Measurements from ENCODE around the gene S100A7A. TPM values are rescaled to one million over a fixed set of nuclear protein-coding genes. Genes with fewer than 3 reads are reported as not detected.

The S100A7A gene
- not detected in 2 replicates for total RNA-seq (2013; cell fraction: nucleolus; rRNA removed)
- total RNA-seq (2014; rRNA removed) (not detected in 2 replicates), total RNA-seq (2014; rRNA removed; fragmentation: Illumina TruSeq; extraction: Trizol) (not detected in 2 replicates), total RNA-seq (2021) (not detected in 2 replicates), polyA plus RNA-seq (2011; rRNA removed) (not detected in 2 replicates), polyA plus RNA-seq (2014; fragmentation: Illumina TruSeq; extraction: Trizol) (not detected in 2 replicates), polyA plus RNA-seq (2014; fragmentation: Nextera tagmentation; extraction: Ambion mirVana) (not detected), polyA plus RNA-seq (2014; rRNA removed) (not detected in 2 replicates), polyA plus RNA-seq (2016; fragmentation: Nextera tagmentation; extraction: Ambion mirVana) (not detected), polyA minus RNA-seq (2011; rRNA and poly(A)+ RNA removed) (not detected in 2 replicates), Bru-seq, nascent RNA (percentile 14 among the genes with signal in this experiment), BruChase-seq, experiment 1, labeled RNA remaining after a 6-hour chase (not detected), BruChase-seq, experiment 2, labeled RNA remaining after a 2-hour chase (not detected)
- polyA plus RNA-seq (2011; ENCODE audit: low read depth), result not detected
- polyA plus RNA-seq (2011; cell fraction: cytosol; rRNA removed), result not detected in 2 replicates
- not detected in 2 replicates for polyA plus RNA-seq (2011; cell fraction: nucleus; rRNA removed)
- polyA plus RNA-seq (2012), result not detected in 2 replicates
- polyA minus RNA-seq (2011; cell fraction: cytosol; rRNA and poly(A)+ RNA removed), result not detected in 2 replicates
- not detected in 2 replicates for polyA minus RNA-seq (2011; cell fraction: nucleus; rRNA and poly(A)+ RNA removed)
- long read RNA-seq, experiment 1, result 0 reads
- long read RNA-seq, experiment 2, result 0 reads

GRCh38 chr1:153415850-153416570 is at the start of gene S100A7A:
TSS of gene S100A7A (plus strand) at chr1:153416520. CDS start at chr1:153418083, 1,563 bp downstream.
- no peak within 1 kb of the TSS for H3K9ac ChIP-seq (ENCODE audit: control insufficient read depth, insufficient read depth, low read length)

More at GRCh38 chr1:153415850-153416570, at the start of gene S100A7A:
- ATAC-seq (peak; percentile 33; the same call in 1 of the 3 replicates), FAIRE-seq (no peak), DNase-seq (ENCODE audit: low read depth, low spot score) (no peak)
- intact Hi-C loops (cut with micrococcal nuclease; ENCODE audit: unreplicated experiment), result no loop called here
- 12% methylated on average over 6 of the region's 6 CpGs for WGBS (ENCODE audit: insufficient coverage, insufficient replicate concordance, low lambda C conversion rate, missing lambda C conversion rate)
- BruUV-seq (replicated peaks), result no TSS peak
- H3K36me3 ChIP-seq (ENCODE audit: control insufficient read depth in 2 of 2, insufficient read depth in 2 of 2, low read length in 1 of 2), result no peaks in the 10 kb centered on the region
- H3K27me3 ChIP-seq (replicated peaks in 1 of 2; ENCODE audit: control insufficient read depth in 2 of 2, insufficient read depth in 2 of 2, low read length in 1 of 2), result no peaks in the 10 kb centered on the region
- POLR2A ChIA-PET, result no interaction called here
- H3K79me2 ChIP-seq (ENCODE audit: control insufficient read depth, insufficient read depth, low read length), result no peaks in the 10 kb centered on the region
- in situ Hi-C loops (cut with MboI), result no loop called here
- RAD21 ChIA-PET (ENCODE audit: unreplicated experiment), result no interaction called here
- SMC1A ChIA-PET (ENCODE audit: uncharacterized antibody, unreplicated experiment), result no interaction called here
- no peak within 1 kb of the TSS for H3K4me3 ChIP-seq
- no peaks in the 10 kb centered on the region for H3K9me3 ChIP-seq (replicated peaks; ENCODE audit: control insufficient read depth, insufficient read depth, low read length)
- H3K27ac ChIP-seq (ENCODE audit: control insufficient read depth, insufficient read depth), result no peak within 1 kb of the TSS
- peak; percentile 70; the same call in 1 of the 2 replicates for TF ChIP-seq MEF2A (IDR thresholded peaks at IDR 0.05; ENCODE audit: insufficient read depth, low read depth, low read length)
- peak; percentile 20; the same call in 1 of the 2 replicates for TF ChIP-seq JUNB (IDR thresholded peaks at IDR 0.05)
- TF ChIP-seq PKNOX1 (IDR thresholded peaks at IDR 0.05), result no peak
- TF ChIP-seq EP300 (IDR thresholded peaks at IDR 0.05; ENCODE audit: borderline replicate concordance in 1 of 2, control insufficient read depth in 1 of 2, low read depth in 2 of 2, low read length in 2 of 2), result peak in 1 of 2 experiments; percentile 25; a peak in 1 of 4 replicates
- TF ChIP-seq, protein P1, sequence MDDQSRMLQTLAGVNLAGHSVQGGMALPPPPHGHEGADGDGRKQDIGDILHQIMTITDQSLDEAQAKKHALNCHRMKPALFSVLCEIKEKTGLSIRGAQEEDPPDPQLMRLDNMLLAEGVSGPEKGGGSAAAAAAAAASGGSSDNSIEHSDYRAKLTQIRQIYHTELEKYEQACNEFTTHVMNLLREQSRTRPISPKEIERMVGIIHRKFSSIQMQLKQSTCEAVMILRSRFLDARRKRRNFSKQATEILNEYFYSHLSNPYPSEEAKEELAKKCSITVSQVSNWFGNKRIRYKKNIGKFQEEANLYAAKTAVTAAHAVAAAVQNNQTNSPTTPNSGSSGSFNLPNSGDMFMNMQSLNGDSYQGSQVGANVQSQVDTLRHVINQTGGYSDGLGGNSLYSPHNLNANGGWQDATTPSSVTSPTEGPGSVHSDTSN (IDR thresholded peaks at IDR 0.05; ENCODE audit: insufficient replicate concordance, low read depth, low read length), result no peak
- no peak for TF ChIP-seq GATAD2B (conservative IDR thresholded peaks at IDR 0.05; ENCODE audit: low read depth)
- TF ChIP-seq LARP7 (IDR thresholded peaks at IDR 0.05), result no peak
- TF ChIP-seq MEF2B (IDR thresholded peaks at IDR 0.05; ENCODE audit: partially characterized antibody, poor library complexity, severe bottlenecking), result peak; percentile 14
- no peak for TF ChIP-seq EZH2 (IDR thresholded peaks at IDR 0.05; ENCODE audit: borderline replicate concordance, control insufficient read depth, low read depth, low read length)
- peak; percentile 72; the same call in 1 of the 2 replicates for TF ChIP-seq TCF12 (IDR thresholded peaks at IDR 0.05; ENCODE audit: low read depth, low read length)
- no peak within 1 kb of the TSS for H2AFZ ChIP-seq (ENCODE audit: control insufficient read depth, low read depth, low read length)
- no peaks in the 10 kb centered on the region for H4K20me1 ChIP-seq (ENCODE audit: control insufficient read depth, insufficient read depth)
- CTCF ChIA-PET, result no interaction called here
- no peak within 1 kb of the TSS for H3K4me2 ChIP-seq (ENCODE audit: control insufficient read depth, insufficient read depth)
- no peaks in the 10 kb centered on the region for H3K4me1 ChIP-seq (ENCODE audit: control insufficient read depth, insufficient read depth, low read length)

Measured in GM12878 (cell line).